ENCODE measurements around the gene CRYBA1.

GRCh38 chr17:29295420-29295819 is 48.8 kb downstream of the CRYBA1 start:
- TF ChIP-seq ZFX (IDR thresholded peaks at IDR 0.05) (no peak), CTCF (conservative IDR thresholded peaks at IDR 0.05) (no peak)

All from C4-2B (cell line).